SKM-1 (cell line): ENCODE data around the gene ANO4.
"Not testable (repeated sequence)": the region's sequence is repeated elsewhere in the genome, so short reads cannot be mapped to it uniquely, and the experiment has no call there.

Experiments used
- DNase-seq: peaks from one replicate; lab custom pipeline; 2025; ENCODE audit not compliant: unreplicated experiment; lab: John Stamatoyannopoulos, UW

The ANO4 gene

DNA sequence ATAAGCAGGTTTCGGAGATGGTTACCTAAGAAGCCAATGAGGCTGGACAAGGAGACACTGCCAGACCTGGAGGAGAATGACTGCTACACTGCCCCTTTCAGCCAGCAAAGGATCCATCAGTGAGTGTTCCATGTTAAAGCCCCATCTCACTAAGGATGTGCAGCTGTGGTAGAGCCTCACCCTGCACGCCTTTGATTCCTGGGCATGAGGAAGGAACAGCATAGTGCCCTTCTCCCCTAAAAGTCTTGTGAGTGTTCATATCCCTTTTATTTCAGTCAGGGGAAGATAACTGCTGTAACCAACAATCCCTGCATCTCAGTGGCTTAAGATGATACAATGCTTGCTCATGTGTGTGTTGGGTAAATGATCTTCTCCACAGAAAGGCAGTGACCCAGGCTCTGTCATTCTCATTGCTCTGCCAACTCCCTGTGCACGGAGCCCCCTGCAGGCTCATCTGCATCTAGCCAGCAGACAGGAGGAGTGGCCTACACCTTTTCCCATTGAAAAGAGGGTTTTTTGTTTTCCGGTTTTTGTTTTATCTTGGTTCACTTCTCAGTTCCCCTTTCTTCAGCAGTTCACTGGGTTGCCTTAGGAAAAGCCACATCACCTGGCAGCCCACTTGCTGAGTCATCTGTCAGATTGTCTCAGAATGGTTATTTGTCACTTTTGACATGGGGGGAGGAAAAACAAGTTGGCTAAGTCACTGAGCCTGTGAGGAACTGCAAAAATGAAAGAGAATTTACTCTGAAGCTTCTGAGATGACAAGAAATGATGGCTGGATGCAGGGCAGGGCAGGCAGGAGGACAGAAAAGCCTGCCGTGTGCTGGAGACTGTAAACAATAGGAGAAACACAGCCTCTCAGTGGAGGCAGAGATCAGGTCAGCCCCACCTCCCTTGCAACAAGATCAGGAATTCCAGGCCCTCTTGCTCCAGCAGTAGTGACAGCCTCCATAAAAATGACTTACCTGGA lies 193.3 kb downstream of the ANO4 start:
- peak; percentile 3 for DNase-seq

DNA sequence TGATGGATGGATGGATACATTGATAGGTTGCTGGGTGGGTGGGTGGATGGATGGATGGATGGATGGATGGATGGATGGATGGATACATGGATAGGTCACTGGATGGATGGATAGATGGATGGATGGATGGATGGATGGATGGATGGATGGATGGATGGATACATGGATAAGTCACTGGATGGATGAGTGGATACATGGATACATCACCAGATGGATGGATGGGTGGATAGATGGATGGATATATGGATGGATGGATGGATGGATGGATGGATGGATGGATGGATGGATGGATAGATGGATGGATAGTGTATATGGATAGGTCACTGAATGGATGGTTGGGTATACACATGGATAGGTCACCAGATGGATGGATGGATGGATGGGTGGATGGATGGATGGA lies 194.9 kb downstream of the ANO4 start:
- not testable (repeated sequence) for DNase-seq

DNA sequence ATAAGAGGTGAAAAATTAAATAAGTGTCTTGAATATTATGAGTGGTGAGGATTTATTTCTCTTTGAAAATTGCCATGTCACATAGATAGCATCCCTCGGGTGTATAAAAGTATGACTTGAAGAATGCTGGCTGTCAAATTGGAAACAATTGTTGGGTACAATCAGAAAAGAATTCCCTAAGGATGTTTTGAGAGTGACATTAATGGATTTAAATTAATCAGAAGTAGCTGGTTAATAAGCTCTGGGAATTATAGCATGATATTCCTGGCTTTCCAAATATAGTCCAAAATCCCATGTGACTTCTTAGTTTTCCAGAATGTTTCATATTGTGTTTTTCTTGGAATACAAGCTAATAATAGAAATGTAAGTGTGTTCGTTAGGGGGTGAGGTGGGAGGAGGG lies 196.5 kb downstream of the ANO4 start:
- no peak for DNase-seq

DNA sequence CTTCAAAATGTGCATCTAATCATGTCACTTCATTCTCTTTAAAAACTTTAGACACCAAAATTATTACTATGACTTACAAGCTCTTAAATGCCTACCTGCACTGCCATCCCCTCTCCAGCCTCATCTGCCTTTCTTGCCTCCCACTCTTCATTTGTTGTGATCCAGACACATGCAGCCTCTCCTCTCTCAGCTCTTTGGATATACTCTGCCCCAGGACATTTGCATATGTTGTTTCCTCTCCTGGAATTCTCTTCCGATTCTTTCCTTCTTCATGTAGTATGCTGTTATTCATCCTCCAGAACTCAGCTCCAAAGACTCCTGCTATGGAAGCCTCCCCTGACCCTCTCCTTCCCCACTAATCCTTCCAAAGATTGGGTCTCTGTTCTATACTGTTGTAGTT lies 197.6 kb downstream of the ANO4 start:
- no peak for DNase-seq

DNA sequence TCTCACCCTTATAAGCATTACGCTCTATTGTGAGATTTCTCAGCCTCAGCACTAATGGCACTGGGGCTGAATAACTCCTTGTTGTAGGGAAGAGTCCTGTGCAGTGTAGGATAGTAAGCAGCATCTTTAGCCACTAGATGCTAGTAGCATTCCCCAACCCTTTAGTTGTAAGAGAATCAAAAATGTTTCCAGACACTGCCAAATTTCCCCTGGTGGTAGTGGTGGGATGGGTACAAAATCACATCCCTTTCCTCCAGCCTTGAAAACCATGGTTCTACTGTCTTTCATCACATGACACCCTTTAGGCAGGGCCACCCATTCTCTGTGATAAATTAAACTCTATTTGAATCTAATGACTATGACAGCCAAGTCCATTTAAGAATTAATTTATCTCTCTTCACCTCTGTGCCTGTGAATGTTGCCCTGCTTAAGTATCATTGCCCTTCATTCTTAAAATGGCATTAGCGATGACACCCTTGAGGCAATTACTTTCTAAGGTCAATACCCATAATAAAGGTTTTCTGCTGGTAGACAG lies 199.4 kb downstream of the ANO4 start:
- DNase-seq = no peak

DNA sequence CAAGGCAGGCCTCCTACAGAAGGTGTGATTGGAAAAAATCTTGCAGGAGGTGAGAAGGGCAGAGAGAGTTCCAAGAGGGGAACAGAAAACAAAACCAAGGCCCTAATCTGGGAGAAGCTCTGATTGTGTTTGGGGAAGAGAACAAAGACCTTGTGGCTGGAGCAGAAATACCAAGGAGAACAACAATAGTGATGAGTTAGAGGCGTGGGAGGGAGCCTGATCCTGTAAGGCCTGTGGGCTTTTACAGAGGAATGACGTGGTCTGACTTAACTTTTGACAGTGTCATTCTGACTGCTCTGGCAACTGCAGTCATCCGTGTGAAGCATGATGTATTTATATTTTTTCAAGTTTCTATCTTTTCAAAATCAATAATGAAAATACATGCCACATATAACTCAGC lies 200.6 kb downstream of the ANO4 start:
- no peak for DNase-seq

DNA sequence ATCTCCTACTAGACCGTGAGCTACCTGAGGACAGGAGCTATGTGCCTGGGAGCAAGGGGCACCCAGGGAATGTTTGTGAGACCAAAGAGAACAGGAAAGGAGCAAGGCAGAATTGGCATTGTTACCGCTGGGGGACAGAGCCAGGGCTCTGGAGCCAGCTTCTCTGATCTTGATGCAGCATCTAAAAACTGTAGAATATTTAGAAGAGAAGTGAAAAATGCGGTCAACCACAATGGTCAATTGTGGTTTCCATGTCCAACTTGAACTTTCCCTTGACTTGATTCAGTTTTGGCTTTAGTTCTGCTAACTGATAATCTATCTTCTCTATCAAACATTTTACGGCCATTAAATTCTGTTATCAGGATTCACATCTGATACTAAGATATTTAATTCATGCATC lies 201.2 kb downstream of the ANO4 start:
- no peak for DNase-seq

DNA sequence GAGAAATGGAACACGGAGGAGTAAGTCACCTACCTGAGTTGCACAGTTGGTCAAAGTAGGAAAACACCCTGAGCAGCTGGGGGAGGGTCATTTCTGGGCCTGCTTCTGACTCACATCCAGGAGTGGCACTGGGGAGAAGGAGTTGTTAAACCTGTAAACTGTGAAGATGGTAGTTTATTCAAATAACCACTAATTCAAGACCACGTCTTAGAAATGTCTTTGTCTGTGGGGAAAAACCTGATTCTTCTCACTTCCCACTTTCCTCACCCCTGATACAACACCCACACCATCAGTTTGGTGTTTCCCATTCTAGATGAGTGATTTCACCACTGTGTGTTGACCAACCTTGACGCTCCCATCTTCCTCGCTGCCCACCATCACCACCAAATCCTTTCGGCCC lies 207.1 kb downstream of the ANO4 start:
- no peak for DNase-seq

DNA sequence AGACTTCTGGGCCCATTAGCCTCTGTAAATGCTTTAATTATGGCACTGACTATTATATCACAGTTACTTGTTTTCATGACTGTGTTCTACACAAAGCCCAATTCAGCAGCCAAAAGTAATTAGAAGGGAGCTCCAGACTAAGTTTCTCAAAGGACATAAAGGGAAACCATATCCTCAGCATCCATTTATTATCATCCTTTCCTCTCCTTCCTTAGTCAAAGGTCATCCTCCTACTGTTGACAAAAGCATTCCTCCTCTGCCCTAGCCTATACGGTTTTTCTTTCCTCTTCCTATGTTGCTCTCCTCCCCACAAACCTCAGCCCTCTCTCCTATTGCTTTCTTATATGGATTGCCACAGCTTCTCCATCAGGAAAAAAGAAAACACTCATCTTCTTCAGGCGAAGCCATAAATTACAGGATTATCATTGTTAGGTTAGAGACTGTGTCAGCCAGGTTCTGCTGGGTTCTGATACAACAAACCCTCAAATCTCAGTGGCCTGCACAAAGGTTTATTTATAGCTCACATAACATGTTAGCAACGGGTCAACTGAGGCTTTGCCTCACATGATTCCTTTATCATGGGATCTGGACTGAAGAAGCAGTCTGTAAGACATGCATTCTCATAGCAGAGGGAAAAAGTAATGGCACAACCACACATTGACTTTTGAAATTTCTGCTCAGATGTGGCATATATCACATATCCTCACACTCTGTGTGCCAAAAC lies 208.3 kb downstream of the ANO4 start:
- no peak for DNase-seq

DNA sequence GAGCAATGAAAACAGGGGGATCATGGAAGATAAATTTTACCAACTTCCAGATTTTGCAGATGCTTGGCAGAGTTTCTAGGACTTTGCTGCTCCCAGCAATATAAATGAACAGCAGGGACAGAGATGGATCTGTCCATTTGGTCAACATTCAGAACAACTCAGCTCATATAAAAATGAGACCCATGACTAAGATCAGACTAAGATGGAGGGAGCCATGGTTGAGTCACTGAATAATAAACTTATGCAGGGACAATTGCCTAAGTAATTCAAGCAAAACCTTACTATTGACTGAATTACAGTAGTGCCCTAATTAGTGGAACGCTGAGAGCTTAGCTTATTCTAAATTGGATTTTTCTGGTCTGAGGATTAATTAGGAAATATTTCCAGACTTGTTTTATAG lies 210.3 kb downstream of the ANO4 start:
- no peak for DNase-seq

DNA sequence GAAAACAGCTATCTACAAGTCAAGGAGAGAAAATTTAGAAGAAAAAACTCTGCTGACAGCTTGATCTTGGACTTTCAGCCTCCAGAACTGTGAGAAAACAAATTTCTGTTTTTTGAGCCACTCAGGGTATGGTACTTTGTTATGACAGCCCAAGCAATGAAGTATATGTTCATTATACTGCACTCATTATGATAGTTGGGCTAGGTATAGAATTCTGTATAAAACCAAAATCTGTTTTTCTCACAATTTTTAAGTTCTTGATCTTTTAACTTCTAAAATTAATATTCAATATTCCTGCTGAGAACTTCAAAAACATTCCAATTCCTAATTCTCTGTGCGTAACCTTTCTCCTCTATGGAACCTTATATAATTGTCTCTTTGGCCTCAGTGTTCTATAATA lies 214.7 kb downstream of the ANO4 start:
- no peak for DNase-seq

DNA sequence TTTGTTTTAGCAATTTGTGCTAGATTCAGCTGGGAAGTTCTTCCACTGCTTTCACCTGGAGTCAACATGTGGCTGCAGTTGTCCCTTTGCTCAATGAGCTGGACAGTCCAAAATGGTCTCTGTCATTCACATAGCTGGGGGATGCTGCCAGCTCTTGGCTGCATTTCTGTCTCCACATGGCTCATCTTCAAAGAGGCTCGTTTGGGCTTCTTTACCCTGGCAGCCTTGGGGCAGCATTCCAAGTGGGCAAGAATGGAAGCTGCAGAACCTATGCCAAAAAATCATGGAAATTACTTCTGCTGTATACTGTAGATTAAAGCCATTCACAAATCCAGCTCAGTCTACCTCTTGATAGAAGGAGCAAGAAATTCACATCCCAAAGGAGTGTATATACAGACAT lies 216.3 kb downstream of the ANO4 start:
- DNase-seq = no peak

DNA sequence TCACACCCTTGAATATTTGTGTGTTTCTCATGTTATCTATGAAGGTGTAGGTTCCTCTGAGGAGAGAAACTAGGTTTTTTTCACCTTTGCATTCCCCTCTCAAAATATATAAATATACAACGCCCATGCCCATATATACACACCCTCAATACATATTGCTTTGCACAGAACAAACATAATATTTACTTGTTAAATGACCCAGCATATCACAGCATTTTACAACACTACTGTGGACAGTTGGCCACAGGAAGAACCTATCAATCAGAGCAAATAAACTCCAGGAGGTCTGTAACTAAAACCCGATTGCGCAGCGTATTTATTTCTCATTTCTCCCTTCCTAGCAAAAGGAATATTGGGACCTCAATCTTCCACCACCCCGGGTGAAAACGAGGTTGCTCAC lies 219.4 kb downstream of the ANO4 start:
- no peak for DNase-seq

DNA sequence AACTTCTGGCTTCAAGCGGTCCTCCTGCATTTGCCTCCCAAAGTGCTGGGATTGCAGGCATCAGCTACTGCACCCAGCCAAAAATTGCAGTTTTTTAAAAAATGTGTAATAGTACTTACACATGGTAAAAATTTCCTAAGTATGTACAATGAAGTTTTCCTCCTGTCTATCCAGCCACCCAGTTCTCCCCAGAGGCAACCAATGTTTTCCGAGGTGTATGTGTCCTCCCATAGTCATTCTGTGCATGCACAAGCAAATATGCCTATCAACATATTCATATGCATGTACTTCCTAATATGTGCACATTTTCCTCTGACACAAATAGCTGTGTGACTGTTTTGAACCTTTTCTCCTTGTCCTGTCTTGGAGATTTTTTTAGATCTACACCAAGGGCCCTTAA lies 220.5 kb downstream of the ANO4 start:
- no peak for DNase-seq

DNA sequence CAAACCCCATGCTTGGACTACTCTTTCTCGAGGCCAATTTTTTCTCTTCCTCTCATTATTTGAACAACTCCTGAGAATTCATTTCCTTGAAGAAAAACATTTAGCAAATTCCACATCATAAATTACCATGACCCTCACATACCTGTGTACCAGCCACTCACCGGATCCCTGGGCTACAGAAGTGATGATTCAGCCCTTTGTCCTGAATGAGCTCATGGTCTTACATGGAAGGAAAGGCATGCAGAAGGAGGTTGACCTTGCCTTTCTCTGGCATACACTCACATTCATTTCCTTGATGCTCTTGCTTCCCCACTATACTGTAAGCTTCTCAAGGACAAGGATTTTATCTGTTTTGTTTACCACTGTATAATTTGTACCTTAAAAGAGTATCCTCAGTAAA lies 224.0 kb downstream of the ANO4 start:
- DNase-seq = no peak

DNA sequence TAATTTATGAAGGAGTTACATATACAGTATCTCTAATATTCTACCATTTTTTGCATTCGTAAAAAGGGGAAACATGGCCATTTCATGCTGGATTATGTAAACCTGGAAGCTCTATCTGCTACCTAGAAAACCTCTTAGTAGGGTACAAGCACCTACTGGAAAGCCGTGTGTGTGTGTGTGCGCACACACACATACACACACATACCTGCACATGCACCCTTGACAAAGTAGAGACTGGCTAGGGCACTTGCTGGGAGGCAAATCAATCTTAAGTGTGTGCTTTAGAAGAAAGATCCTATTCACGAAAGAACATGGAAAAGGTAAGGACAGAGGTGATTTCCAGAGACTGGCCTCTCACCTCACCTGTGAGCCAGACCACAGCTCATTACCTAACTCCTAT lies 224.6 kb downstream of the ANO4 start:
- DNase-seq = no peak

DNA sequence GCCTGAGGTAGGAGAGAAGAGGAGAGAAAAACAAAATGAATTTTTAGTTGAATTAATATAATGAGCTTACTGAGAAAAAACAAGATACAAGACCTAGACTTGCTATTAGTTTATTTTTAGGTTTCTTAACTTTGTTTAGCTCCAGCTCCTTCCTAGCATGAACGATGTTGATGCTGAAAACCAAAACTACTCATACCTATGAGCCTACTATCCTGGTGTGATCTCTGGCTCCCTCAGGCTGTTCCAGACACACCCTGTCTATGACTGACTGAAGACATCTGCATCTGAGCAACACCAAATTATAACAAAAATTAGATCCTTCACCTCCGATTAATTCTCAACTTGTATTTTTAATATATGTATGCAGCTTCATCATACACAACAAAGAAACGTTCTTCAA lies 225.1 kb downstream of the ANO4 start:
- DNase-seq = no peak

DNA sequence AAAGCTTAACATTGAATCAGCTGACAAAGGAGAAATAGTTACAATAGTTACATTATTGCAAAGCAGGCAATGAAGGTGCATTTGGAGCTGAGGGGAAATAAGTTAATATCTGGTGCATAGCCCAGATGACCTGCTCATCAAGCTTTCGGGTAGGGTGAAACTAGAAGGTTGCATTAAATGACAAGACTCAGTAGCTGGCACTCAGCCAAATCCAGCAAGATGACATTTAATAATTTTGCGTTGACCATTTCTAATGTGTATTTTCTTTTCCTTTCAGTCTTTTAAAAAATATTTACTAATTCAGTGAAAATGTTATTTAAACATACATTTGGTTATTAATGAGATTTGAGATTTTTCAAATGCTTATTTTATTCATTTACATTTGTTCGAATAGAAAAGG lies 226.9 kb downstream of the ANO4 start:
- DNase-seq = no peak

DNA sequence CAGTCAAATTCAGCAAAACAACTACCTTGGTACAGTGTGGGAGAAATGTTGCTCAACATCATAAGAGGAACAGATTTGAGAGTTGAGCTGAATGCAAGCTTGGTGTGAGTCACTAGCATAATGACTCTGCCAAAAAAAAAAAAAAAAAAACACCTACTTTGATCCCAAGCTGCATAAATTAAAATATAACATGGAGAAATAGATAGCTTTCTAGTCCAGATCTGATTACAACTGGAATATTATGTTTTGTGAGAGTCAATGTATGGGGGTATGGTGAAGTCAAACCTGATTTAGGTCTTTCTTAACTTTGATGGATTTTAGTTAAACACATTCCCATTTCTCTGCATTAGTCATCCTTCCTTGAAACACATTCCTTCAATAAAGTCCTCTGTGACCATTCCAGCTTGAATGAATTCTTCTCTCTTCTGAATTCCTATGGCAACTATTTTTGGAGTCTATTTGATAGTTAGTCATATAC lies 227.4 kb downstream of the ANO4 start:
- no peak for DNase-seq

DNA sequence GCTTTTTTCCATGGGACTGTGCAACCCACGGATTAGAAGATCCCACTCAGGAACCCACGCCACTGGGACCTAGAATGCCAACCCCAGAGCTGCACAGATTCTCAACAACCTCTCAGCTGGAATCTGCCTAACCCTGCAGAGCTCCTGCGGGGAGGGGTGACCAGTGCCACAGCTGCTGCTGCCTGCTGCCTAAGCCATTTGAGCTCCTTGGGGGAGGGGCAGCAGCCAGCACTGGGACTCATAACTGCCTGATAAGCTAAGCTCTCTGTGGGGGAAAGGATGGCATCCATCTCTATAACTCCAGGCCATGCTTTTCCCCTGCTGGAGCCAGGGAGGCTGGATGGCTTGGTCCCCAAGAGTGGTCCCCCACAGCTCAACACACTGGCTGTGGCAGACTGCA lies 232.6 kb downstream of the ANO4 start:
- DNase-seq = no peak

DNA sequence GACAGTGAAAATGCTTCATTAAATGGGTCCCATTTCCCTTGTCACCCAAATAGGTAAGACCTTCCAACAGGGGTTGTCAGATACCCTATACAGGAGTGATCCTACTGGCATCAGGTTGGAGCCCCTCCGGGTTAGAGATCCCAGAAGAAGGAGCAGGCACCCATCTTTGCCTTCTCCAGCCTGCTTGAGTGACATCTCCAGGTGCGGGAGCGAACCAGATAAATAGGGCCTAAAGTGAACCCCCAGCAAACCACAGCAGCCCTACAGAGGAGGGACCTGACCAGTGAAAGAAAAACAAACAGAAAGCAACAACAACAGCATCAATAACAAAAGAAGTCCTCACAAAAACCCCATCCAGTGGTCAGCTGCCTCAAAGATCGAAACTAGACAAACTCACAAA lies 233.2 kb downstream of the ANO4 start:
- no peak for DNase-seq

DNA sequence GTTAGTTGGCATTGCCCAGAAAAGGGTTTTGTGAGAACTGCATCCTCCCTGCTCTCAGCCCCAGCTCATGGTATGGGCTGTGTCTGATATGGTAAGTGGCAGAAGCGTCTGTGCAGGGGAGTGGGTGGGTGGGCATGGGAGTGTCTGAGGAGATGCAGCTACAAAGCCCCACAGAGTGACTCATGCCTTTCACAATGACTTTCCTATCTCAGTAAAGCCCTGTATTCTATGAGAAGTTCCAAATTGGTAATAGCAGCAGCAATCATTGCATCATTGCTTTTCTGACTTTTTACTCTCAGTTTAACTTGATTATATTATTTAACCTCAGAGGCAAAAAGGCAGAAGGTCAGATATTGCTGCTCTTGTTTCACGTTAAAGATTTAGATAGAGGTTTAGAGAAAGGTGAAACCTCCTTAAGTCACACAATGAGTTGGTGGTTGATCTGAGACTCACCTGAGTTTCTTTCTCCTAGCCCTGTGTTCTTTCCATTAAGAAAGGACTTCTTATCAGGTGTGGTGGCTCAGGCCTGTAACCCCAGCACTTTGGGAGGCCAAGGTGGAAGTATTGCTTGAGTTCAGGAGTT lies 243.8 kb downstream of the ANO4 start:
- DNase-seq = no peak
